Mesendoderm (in vitro differentiated cells): ENCODE data around the gene ZNF778.
"Not testable (repeated sequence)": the region's sequence is repeated elsewhere in the genome, so short reads cannot be mapped to it uniquely, and the experiment has no call there.

ENCODE experiments used
- DNase-seq: peaks from one replicate; pipeline ENCODE4 v3.0.0; 2013
- H2AK5ac ChIP-seq: 2 replicates; pipeline ENCODE4 v1.6.1; 2013; ENCODE audit warnings: low read length, inconsistent platforms
- H2BK120ac ChIP-seq: 2 replicates; pipeline ENCODE4 v1.6.1; 2013; ENCODE audit warnings: low read depth, mild to moderate bottlenecking, low read length, moderate library complexity, mixed read lengths
- H2BK15ac ChIP-seq: replicated peaks from 2 replicates; pipeline ENCODE4 v1.6.1; 2013; ENCODE audit warnings: low read depth, mild to moderate bottlenecking, moderate library complexity
- H2BK5ac ChIP-seq: 2 replicates; pipeline ENCODE4 v1.6.1; 2013; ENCODE audit warnings: low read length, inconsistent platforms
- H3K18ac ChIP-seq: 2 replicates; pipeline ENCODE4 v1.6.1; 2013; ENCODE audit warnings: mild to moderate bottlenecking, low read length, mixed read lengths
- H3K23ac ChIP-seq: one replicate; pipeline ENCODE4 v1.6.1; 2013; ENCODE audit warnings: low read length
- H3K27ac ChIP-seq: 2 replicates; pipeline ENCODE4 v1.5.1; 2013; ENCODE audit warnings: low read depth, mild to moderate bottlenecking, inconsistent platforms, low read length, moderate library complexity
- H3K27me3 ChIP-seq: 2 replicates; pipeline ENCODE4 v1.6.1; 2013; ENCODE audit warnings: low read length, control low read depth, mild to moderate bottlenecking, inconsistent platforms; ENCODE audit not compliant: insufficient read depth, poor library complexity
- H3K36me3 ChIP-seq: 2 replicates; pipeline ENCODE4 v1.6.1; 2013; ENCODE audit warnings: low read length, inconsistent platforms; ENCODE audit not compliant: control insufficient read depth, insufficient read depth
- H3K4ac ChIP-seq: one replicate; pipeline ENCODE4 v1.6.1; 2013; ENCODE audit warnings: low read depth, mild to moderate bottlenecking, low read length, moderate library complexity
- H3K4me1 ChIP-seq: 2 replicates; pipeline ENCODE4 v1.6.1; 2013; ENCODE audit warnings: low read depth, low read length, inconsistent platforms; ENCODE audit not compliant: control insufficient read depth
- H3K4me2 ChIP-seq: 2 replicates; pipeline ENCODE4 v1.6.1; 2013; ENCODE audit warnings: low read length
- H3K4me3 ChIP-seq: 2 replicates; pipeline ENCODE4 v1.5.1; 2013; ENCODE audit warnings: mild to moderate bottlenecking, low read length
- H3K56ac ChIP-seq: one replicate; pipeline ENCODE4 v1.6.1; 2013; ENCODE audit warnings: low read length
- H3K79me1 ChIP-seq: 2 replicates; pipeline ENCODE4 v1.6.1; 2013; ENCODE audit warnings: low read length, inconsistent platforms
- H3K79me2 ChIP-seq: 2 replicates; pipeline ENCODE4 v1.6.1; 2013; ENCODE audit warnings: mild to moderate bottlenecking, low read length; ENCODE audit not compliant: control insufficient read depth, insufficient read depth
- H3K9ac ChIP-seq: 2 replicates; pipeline ENCODE4 v1.6.1; 2013; ENCODE audit warnings: low read length, inconsistent platforms
- H4K5ac ChIP-seq: one replicate; pipeline ENCODE4 v1.6.1; 2013; ENCODE audit warnings: low read length
- H4K8ac ChIP-seq: one replicate; pipeline ENCODE4 v1.6.1; 2013; ENCODE audit warnings: low read depth, mild to moderate bottlenecking, control low read depth, low read length, moderate library complexity
- WGBS: extraction: QIAGEN DNeasy Blood & Tissue Kit; methylation state at CpG from one replicate; pipeline ENCODE4 v1.1.7; 2013; ENCODE audit warnings: low lambda C conversion rate, missing lambda C conversion rate; ENCODE audit not compliant: insufficient coverage; ENCODE audit errors: extremely low coverage; 5-methylcytosine and 5-hydroxymethylcytosine counted together

The ZNF778 gene

GRCh38 chr16:89192186-89192955 is 25.1 kb upstream of the ZNF778 start:
- H4K8ac ChIP-seq, H3K4me1 ChIP-seq, H3K79me1 ChIP-seq, H3K18ac ChIP-seq, H2BK120ac ChIP-seq, H2BK15ac ChIP-seq, H3K27me3 ChIP-seq, H3K23ac ChIP-seq, H3K27ac ChIP-seq, H3K79me2 ChIP-seq, H4K5ac ChIP-seq, H2BK5ac ChIP-seq, H3K36me3 ChIP-seq, H2AK5ac ChIP-seq, H3K4ac ChIP-seq, H3K4me3 ChIP-seq: not testable (repeated sequence)
- no CpG with 5 or more reads among the region's 63 CpGs for WGBS
- peak overlapping the region; percentile 48 for H3K9ac ChIP-seq
- peak overlapping the region; percentile 59 for H3K4me2 ChIP-seq
- DNase-seq, result peak; percentile 91
- H3K56ac ChIP-seq, result peak overlapping the region; percentile 73

- Histone ChIP-seq H3K23ac (no peak overlapping the region), H2BK120ac (no peak overlapping the region), H3K9ac (no peak overlapping the region), H4K8ac (no peak overlapping the region), H3K79me2 (no peaks in the 10 kb centered on the region), H3K4ac (no peak overlapping the region), H2AK5ac (no peak overlapping the region), H3K4me3 (no peak overlapping the region), H3K4me1 (no peaks in the 10 kb centered on the region), H3K27ac (no peak overlapping the region), H3K79me1 (no peaks in the 10 kb centered on the region), H3K36me3 (no peaks in the 10 kb centered on the region), H3K4me2 (no peak overlapping the region), H3K18ac (no peak overlapping the region), H2BK5ac (no peak overlapping the region), H4K5ac (no peak overlapping the region), H3K27me3 (no peaks in the 10 kb centered on the region), H3K56ac (no peak overlapping the region), H2BK15ac (no peak overlapping the region)
- no CpG with 5 or more reads among the region's 39 CpGs for WGBS
- DNase-seq, result peak; percentile 91
Measured at GRCh38 chr16:89192956-89193575, 24.4 kb upstream of the ZNF778 start.

- DNase-seq, result no peak
- Histone ChIP-seq H3K4me3 (no peak overlapping the region), H3K36me3 (no peaks in the 10 kb centered on the region), H3K79me1 (no peaks in the 10 kb centered on the region), H3K4me1 (no peaks in the 10 kb centered on the region), H2BK15ac (no peak overlapping the region), H3K9ac (no peak overlapping the region), H4K5ac (no peak overlapping the region), H2BK5ac (no peak overlapping the region), H3K27ac (no peak overlapping the region), H2BK120ac (no peak overlapping the region), H3K27me3 (no peaks in the 10 kb centered on the region), H3K4me2 (no peak overlapping the region), H3K18ac (no peak overlapping the region), H3K4ac (no peak overlapping the region), H3K56ac (no peak overlapping the region), H3K79me2 (no peaks in the 10 kb centered on the region), H2AK5ac (no peak overlapping the region), H3K23ac (no peak overlapping the region), H4K8ac (no peak overlapping the region)
- no CpG with 5 or more reads among the region's 38 CpGs for WGBS
Measured at GRCh38 chr16:89193576-89194293, 23.8 kb upstream of the ZNF778 start.

GRCh38 chr16:89194340-89195311 is 22.9 kb upstream of the ZNF778 start:
- H3K18ac ChIP-seq, result no peak overlapping the region
- no peak overlapping the region for H2BK15ac ChIP-seq
- no peak overlapping the region for H2AK5ac ChIP-seq
- H3K4ac ChIP-seq, result no peak overlapping the region
- H4K8ac ChIP-seq, result no peak overlapping the region
- H3K9ac ChIP-seq, result no peak overlapping the region
- no peaks in the 10 kb centered on the region for H3K79me2 ChIP-seq
- WGBS, result no CpG with 5 or more reads among the region's 45 CpGs
- H3K36me3 ChIP-seq, result no peaks in the 10 kb centered on the region
- no peak for DNase-seq
- H3K4me2 ChIP-seq, result no peak overlapping the region
- H3K79me1 ChIP-seq, result no peaks in the 10 kb centered on the region
- no peak overlapping the region for H2BK5ac ChIP-seq
- no peak overlapping the region for H3K23ac ChIP-seq
- no peak overlapping the region for H3K27ac ChIP-seq
- H3K27me3 ChIP-seq, result no peaks in the 10 kb centered on the region
- H3K4me1 ChIP-seq, result no peaks in the 10 kb centered on the region
- no peak overlapping the region for H3K56ac ChIP-seq
- no peak overlapping the region for H4K5ac ChIP-seq
- no peak overlapping the region for H3K4me3 ChIP-seq
- H2BK120ac ChIP-seq, result no peak overlapping the region

GRCh38 chr16:89195521-89196171 is 21.9 kb upstream of the ZNF778 start:
- Histone ChIP-seq H3K56ac (no peak overlapping the region), H3K79me1 (no peaks in the 10 kb centered on the region), H3K23ac (no peak overlapping the region), H3K36me3 (no peaks in the 10 kb centered on the region), H3K4me2 (no peak overlapping the region), H3K4me1 (no peaks in the 10 kb centered on the region), H2BK120ac (no peak overlapping the region), H3K79me2 (no peaks in the 10 kb centered on the region), H3K27me3 (peaks cover under 1% of the 10 kb centered on the region), H3K18ac (no peak overlapping the region), H2AK5ac (no peak overlapping the region), H4K8ac (no peak overlapping the region), H4K5ac (no peak overlapping the region), H3K9ac (no peak overlapping the region), H2BK5ac (no peak overlapping the region), H3K27ac (no peak overlapping the region), H2BK15ac (no peak overlapping the region), H3K4me3 (no peak overlapping the region), H3K4ac (no peak overlapping the region)
- no CpG with 5 or more reads among the region's 21 CpGs for WGBS
- no peak for DNase-seq
